A549 (cell line): ENCODE data around the gene SEZ6L2.

Source experiments
- CEBPB ChIP-seq, 2 experiments: fragments of >200 bp in 1 of 2; sonication (Bioruptor Twin) in 1 of 2; formaldehyde crosslinking in 1 of 2; IDR thresholded peaks; 2 replicates each; pipeline ENCODE4 v1.6.1; 2012 to 2016
- HOXB13 ChIP-seq: fragments of 250-450 bp; sonication (Bioruptor Pico); IDR thresholded peaks from 2 replicates; pipeline ENCODE4 v1.5.0; 2020; ENCODE audit warnings: low read depth, mild to moderate bottlenecking, moderate library complexity
- JUN ChIP-seq, 2 experiments: fragments of >200 bp; sonication (Bioruptor Twin); formaldehyde crosslinking; IDR thresholded peaks; 2 replicates in 1 of 2; 3 replicates in 1 of 2; pipeline ENCODE4 v1.6.1; 2016 to 2017
- PHF8 ChIP-seq: fragments of 200-600 bp; sonication (generic); IDR thresholded peaks from 2 replicates; pipeline ENCODE4 v1.6.1; 2016; ENCODE audit warnings: low read depth, mild to moderate bottlenecking, antibody characterized with exemption, moderate library complexity, borderline replicate concordance
- POLR2A ChIP-seq: IDR thresholded peaks from 2 replicates; pipeline ENCODE4 v1.6.1; 2012; ENCODE audit warnings: mild to moderate bottlenecking, low read length
- POLR2AphosphoS2 ChIP-seq: conservative IDR thresholded peaks from 2 replicates; pipeline ENCODE4 v1.6.1; 2012; ENCODE audit warnings: low read length, improper control_type of control experiment, inconsistent platforms
- RAD21 ChIP-seq, 2 experiments: fragments of >200 bp in 1 of 2; sonication (Bioruptor Twin) in 1 of 2; formaldehyde crosslinking in 1 of 2; IDR thresholded peaks in 1 of 2; conservative IDR thresholded peaks in 1 of 2; 2 replicates in 1 of 2; 3 replicates in 1 of 2; pipeline ENCODE4 v1.6.1; 2012 to 2018; ENCODE audit warnings: inconsistent platforms in 1 of 2
- RARB ChIP-seq: fragments of 250-450 bp; sonication (Bioruptor Pico); IDR thresholded peaks from 2 replicates; pipeline ENCODE4 v1.8.0; 2021; ENCODE audit warnings: mild to moderate bottlenecking, moderate library complexity
- RCOR1 ChIP-seq: fragments of 150-350 bp; IDR thresholded peaks from 2 replicates; pipeline ENCODE4 v1.6.1; 2014; ENCODE audit warnings: antibody characterized with exemption, low read length, low read depth
- RNF2 ChIP-seq: fragments of 200-600 bp; sonication (generic); IDR thresholded peaks from 2 replicates; pipeline ENCODE4 v1.6.1; 2016; ENCODE audit warnings: low read depth, mild to moderate bottlenecking, antibody characterized with exemption, moderate library complexity, borderline replicate concordance
- TF ChIP-seq, protein P1 (sequence below): fragments of >200 bp; sonication (Bioruptor Twin); formaldehyde crosslinking; IDR thresholded peaks from 3 replicates; pipeline ENCODE4 v1.5.1; 2016
- TF ChIP-seq, protein P2 (sequence below): fragments of 200-600 bp; sonication (generic); IDR thresholded peaks from 2 replicates; pipeline ENCODE4 v1.6.1; 2016; ENCODE audit warnings: antibody characterized with exemption, mild to moderate bottlenecking, moderate library complexity
- TF ChIP-seq, protein P3 (sequence below): fragments of 250-450 bp; sonication (Bioruptor Pico); IDR thresholded peaks from 2 replicates; pipeline ENCODE4 v1.5.0; 2021; ENCODE audit warnings: mild to moderate bottlenecking, moderate library complexity, borderline replicate concordance
- TF ChIP-seq, protein P4 (sequence below): fragments of 150-350 bp; IDR thresholded peaks from 2 replicates; pipeline ENCODE4 v1.6.1; 2014; ENCODE audit warnings: low read depth, mild to moderate bottlenecking, low read length

DNA sequence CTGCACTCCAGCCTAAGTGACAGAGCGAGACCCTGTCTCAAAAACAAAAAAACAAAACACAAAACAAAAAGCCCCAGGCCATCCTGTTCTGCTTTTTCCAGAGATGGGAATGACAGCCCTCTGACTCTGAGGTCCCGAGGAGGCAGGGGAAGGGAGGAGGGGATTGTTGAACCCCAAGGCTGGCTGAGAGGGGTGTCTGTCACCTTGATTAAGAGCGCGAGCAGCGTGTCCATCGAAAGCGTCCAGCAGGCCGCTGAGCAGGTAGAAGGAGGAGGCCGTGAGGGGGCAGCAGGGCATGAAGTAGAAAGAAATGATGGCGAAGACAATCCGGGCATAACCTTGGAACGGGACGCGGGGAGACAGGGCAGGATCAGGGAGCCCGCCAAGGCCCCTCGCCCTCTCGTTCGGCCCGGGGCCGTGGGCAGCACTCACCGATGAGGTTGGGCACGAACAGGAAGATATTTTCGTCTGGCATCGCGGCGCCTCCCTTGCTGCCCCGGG, 36.9 kb downstream of the SEZ6L2 start:
- TF ChIP-seq, protein P1, sequence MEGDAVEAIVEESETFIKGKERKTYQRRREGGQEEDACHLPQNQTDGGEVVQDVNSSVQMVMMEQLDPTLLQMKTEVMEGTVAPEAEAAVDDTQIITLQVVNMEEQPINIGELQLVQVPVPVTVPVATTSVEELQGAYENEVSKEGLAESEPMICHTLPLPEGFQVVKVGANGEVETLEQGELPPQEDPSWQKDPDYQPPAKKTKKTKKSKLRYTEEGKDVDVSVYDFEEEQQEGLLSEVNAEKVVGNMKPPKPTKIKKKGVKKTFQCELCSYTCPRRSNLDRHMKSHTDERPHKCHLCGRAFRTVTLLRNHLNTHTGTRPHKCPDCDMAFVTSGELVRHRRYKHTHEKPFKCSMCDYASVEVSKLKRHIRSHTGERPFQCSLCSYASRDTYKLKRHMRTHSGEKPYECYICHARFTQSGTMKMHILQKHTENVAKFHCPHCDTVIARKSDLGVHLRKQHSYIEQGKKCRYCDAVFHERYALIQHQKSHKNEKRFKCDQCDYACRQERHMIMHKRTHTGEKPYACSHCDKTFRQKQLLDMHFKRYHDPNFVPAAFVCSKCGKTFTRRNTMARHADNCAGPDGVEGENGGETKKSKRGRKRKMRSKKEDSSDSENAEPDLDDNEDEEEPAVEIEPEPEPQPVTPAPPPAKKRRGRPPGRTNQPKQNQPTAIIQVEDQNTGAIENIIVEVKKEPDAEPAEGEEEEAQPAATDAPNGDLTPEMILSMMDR: no peak; the same call in 2 of the 3 replicates
- TF ChIP-seq JUN (IDR thresholded peaks at IDR 0.05) (no peak), POLR2A (no peak), HOXB13 (CRISPR knock-in tag) (no peak), PHF8 (no peak), RNF2 (no peak), RARB (CRISPR knock-in tag) (no peak), POLR2AphosphoS2 (no peak), RAD21 (conservative IDR thresholded peaks at IDR 0.05 in 1 of 2, IDR thresholded peaks at IDR 0.05 in 1 of 2) (no peak), CEBPB (IDR thresholded peaks at IDR 0.05) (no peak), RCOR1 (no peak)
- TF ChIP-seq, protein P2, sequence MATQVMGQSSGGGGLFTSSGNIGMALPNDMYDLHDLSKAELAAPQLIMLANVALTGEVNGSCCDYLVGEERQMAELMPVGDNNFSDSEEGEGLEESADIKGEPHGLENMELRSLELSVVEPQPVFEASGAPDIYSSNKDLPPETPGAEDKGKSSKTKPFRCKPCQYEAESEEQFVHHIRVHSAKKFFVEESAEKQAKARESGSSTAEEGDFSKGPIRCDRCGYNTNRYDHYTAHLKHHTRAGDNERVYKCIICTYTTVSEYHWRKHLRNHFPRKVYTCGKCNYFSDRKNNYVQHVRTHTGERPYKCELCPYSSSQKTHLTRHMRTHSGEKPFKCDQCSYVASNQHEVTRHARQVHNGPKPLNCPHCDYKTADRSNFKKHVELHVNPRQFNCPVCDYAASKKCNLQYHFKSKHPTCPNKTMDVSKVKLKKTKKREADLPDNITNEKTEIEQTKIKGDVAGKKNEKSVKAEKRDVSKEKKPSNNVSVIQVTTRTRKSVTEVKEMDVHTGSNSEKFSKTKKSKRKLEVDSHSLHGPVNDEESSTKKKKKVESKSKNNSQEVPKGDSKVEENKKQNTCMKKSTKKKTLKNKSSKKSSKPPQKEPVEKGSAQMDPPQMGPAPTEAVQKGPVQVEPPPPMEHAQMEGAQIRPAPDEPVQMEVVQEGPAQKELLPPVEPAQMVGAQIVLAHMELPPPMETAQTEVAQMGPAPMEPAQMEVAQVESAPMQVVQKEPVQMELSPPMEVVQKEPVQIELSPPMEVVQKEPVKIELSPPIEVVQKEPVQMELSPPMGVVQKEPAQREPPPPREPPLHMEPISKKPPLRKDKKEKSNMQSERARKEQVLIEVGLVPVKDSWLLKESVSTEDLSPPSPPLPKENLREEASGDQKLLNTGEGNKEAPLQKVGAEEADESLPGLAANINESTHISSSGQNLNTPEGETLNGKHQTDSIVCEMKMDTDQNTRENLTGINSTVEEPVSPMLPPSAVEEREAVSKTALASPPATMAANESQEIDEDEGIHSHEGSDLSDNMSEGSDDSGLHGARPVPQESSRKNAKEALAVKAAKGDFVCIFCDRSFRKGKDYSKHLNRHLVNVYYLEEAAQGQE: no peak
- TF ChIP-seq, protein P3, sequence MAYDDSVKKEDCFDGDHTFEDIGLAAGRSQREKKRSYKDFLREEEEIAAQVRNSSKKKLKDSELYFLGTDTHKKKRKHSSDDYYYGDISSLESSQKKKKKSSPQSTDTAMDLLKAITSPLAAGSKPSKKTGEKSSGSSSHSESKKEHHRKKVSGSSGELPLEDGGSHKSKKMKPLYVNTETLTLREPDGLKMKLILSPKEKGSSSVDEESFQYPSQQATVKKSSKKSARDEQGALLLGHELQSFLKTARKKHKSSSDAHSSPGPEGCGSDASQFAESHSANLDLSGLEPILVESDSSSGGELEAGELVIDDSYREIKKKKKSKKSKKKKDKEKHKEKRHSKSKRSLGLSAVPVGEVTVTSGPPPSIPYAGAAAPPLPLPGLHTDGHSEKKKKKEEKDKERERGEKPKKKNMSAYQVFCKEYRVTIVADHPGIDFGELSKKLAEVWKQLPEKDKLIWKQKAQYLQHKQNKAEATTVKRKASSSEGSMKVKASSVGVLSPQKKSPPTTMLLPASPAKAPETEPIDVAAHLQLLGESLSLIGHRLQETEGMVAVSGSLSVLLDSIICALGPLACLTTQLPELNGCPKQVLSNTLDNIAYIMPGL (CRISPR knock-in tag): no peak
- TF ChIP-seq, protein P4, sequence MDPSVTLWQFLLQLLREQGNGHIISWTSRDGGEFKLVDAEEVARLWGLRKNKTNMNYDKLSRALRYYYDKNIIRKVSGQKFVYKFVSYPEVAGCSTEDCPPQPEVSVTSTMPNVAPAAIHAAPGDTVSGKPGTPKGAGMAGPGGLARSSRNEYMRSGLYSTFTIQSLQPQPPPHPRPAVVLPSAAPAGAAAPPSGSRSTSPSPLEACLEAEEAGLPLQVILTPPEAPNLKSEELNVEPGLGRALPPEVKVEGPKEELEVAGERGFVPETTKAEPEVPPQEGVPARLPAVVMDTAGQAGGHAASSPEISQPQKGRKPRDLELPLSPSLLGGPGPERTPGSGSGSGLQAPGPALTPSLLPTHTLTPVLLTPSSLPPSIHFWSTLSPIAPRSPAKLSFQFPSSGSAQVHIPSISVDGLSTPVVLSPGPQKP: no peak
